ENCODE measurements around the gene ALKBH1.
"Not testable (repeated sequence)": the region's sequence is repeated elsewhere in the genome, so short reads cannot be mapped to it uniquely, and the experiment has no call there.

The ALKBH1 gene

GRCh38 chr14:77667331-77667730 is 40.5 kb downstream of the ALKBH1 start:
- no peak for DNase-seq

GRCh38 chr14:77663293-77663692 is 44.5 kb downstream of the ALKBH1 start:
- no peak for DNase-seq

- not testable (repeated sequence) for DNase-seq
Measured at GRCh38 chr14:77661562-77661961, 46.3 kb downstream of the ALKBH1 start.

- no peak for DNase-seq
Measured at GRCh38 chr14:77660754-77661153, 47.1 kb downstream of the ALKBH1 start.

- DNase-seq = no peak
Measured at GRCh38 chr14:77659831-77660230, 48.0 kb downstream of the ALKBH1 start.

- no peak for DNase-seq
Measured at GRCh38 chr14:77657280-77657679, 50.5 kb downstream of the ALKBH1 start.

GRCh38 chr14:77654001-77654441 is 53.8 kb downstream of the ALKBH1 start:
- DNase-seq = no peak

GRCh38 chr14:77649326-77649725 is 58.5 kb downstream of the ALKBH1 start:
- DNase-seq = no peak

- no peak for DNase-seq
Measured at GRCh38 chr14:77648520-77649200, 59.2 kb downstream of the ALKBH1 start.

GRCh38 chr14:77647853-77648252 is 60.0 kb downstream of the ALKBH1 start:
- no peak for DNase-seq

GRCh38 chr14:77646907-77647306 is 60.9 kb downstream of the ALKBH1 start:
- DNase-seq = no peak

- no peak for DNase-seq
Measured at GRCh38 chr14:77645520-77646230, 62.1 kb downstream of the ALKBH1 start.

- no peak for DNase-seq
Measured at GRCh38 chr14:77642407-77642806, 65.4 kb downstream of the ALKBH1 start.

- DNase-seq = peak; percentile 70
Measured at GRCh38 chr14:77641534-77642341, 66.1 kb downstream of the ALKBH1 start.

GRCh38 chr14:77640756-77641533 is 66.9 kb downstream of the ALKBH1 start:
- DNase-seq = no peak

- no peak for DNase-seq
Measured at GRCh38 chr14:77638771-77639171, 69.1 kb downstream of the ALKBH1 start.

- not testable (repeated sequence) for DNase-seq
Measured at GRCh38 chr14:77635869-77636268, 72.0 kb downstream of the ALKBH1 start.

GRCh38 chr14:77635466-77635865 is 72.4 kb downstream of the ALKBH1 start:
- DNase-seq = not testable (repeated sequence)

- no peak for DNase-seq
Measured at GRCh38 chr14:77630111-77630510, 77.7 kb downstream of the ALKBH1 start.

GRCh38 chr14:77625360-77625759 is 82.5 kb downstream of the ALKBH1 start:
- DNase-seq = no peak

- no peak for DNase-seq
Measured at GRCh38 chr14:77623201-77623600, 84.6 kb downstream of the ALKBH1 start.

All from femur (tissue), 1 donor.